IPS-20b (cell line): ENCODE results near the gene EPB41.
A peak's percentile ranks its signal among the peaks of the same experiment; 100 is the strongest.

Experiments used
- H3K27ac ChIP-seq: one replicate; pipeline ENCODE4 v1.5.1; 2013; ENCODE audit warnings: low read length
- H3K27me3 ChIP-seq: 2 replicates; pipeline ENCODE4 v1.6.1; 2013; ENCODE audit warnings: mild to moderate bottlenecking, low read length, inconsistent platforms; ENCODE audit not compliant: insufficient read depth
- H3K36me3 ChIP-seq: 2 replicates; pipeline ENCODE4 v1.6.1; 2013; ENCODE audit warnings: low read depth, mild to moderate bottlenecking, inconsistent platforms, low read length, moderate library complexity; ENCODE audit not compliant: insufficient read depth
- H3K4me1 ChIP-seq: 2 replicates; pipeline ENCODE4 v1.6.1; 2013; ENCODE audit warnings: mild to moderate bottlenecking, control low read depth, inconsistent platforms, low read length, moderate library complexity; ENCODE audit not compliant: insufficient read depth
- H3K4me3 ChIP-seq: 2 replicates; pipeline ENCODE4 v1.5.1; 2013; ENCODE audit warnings: mild to moderate bottlenecking, low read length, inconsistent platforms
- H3K9ac ChIP-seq: 2 replicates; pipeline ENCODE4 v1.6.1; 2013; ENCODE audit warnings: low read depth, mild to moderate bottlenecking, inconsistent platforms, low read length, moderate library complexity
- H3K9me3 ChIP-seq: 2 replicates; pipeline ENCODE4 v1.6.1; 2013; ENCODE audit warnings: mild to moderate bottlenecking, low read depth, low read length, inconsistent platforms; ENCODE audit not compliant: insufficient read depth

The EPB41 gene

DNA sequence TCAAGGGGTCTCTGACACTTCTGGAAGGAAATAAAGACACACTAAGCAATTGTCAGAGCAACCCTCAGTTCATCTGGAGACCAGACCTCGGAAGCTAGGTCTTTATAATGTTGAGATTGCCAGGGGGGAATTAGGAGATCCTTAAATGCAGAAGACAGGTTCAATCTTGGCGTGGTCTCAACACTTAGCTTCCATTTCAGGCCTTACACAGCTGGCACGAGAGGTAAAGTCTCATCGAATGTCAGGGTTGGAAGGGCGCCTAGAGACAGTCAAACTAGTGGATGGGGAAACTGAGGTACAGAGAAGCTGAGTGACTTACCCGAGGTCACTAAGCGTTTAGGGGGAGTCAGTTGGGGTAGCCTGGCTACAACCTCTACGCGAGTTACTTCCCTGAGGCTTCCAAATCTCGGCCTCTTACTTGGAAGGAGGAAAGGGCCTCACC is 562 bp upstream of the EPB41 start:
- no peak overlapping the region for H3K27ac ChIP-seq
- no peaks in the 10 kb centered on the region for H3K9me3 ChIP-seq

DNA sequence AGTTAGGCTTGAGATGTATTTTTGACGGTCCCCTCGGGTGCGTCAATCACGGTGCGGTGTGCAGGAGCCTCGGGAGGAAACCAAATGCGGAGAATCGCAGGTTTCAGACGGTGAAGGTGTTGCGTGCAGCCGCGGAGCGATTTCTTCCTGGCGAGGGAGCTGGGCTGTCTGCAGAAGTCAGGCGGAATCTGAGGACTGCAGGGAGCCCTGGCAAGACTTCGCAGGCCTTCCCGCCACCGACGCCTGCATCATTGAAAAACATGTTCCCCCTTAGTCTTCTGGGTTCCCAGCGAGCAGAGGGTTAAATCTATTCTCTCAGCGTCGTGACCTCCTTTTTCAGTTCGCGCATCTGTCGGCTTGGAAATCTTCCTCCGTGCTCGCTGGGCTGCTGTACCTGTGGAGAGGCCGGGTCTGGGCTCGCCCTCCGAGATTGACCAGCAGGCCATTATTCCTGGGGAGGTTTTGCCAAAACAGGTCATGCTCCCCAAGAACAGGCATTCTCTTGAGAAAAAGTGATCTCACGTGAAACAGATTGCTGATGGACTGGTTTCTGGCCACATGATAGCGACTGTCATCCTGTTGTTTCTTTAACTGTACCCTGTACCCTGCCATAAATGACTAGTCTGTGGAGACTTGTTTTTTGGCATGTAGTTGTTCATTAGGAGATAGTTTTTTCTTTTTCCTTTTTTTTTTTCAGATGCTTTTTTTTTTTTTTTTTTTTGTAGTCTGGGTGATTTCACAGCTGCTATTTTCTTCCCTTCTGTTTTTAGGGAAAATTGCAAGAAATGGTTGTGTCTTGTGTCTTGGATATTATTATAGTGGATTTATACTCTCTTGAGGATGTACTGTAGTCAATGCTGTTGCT is 894 bp downstream of the EPB41 start:
- Histone ChIP-seq H3K27me3 (peaks cover 6% of the 10 kb centered on the region; the same call in 1 of the 2 replicates), H3K27ac (peak overlapping the region; percentile 20), H3K9me3 (no peaks in the 10 kb centered on the region), H3K36me3 (no peaks in the 10 kb centered on the region), H3K9ac (peak overlapping the region; percentile 89), H3K4me1 (peaks cover 3% of the 10 kb centered on the region; the same call in 1 of the 2 replicates), H3K4me3 (peak overlapping the region; percentile 90)

More for the DNA sequence above, 562 bp upstream of the EPB41 start:
- H3K9ac ChIP-seq, result peak overlapping the region; percentile 62; the same call in 1 of the 2 replicates
- peaks cover 3% of the 10 kb centered on the region; the same call in 1 of the 2 replicates for H3K4me1 ChIP-seq
- peak overlapping the region; percentile 59 for H3K4me3 ChIP-seq
- peaks cover 6% of the 10 kb centered on the region; the same call in 1 of the 2 replicates for H3K27me3 ChIP-seq
- H3K36me3 ChIP-seq, result no peaks in the 10 kb centered on the region

- no peaks in the 10 kb centered on the region for H3K9me3 ChIP-seq
- H3K4me3 ChIP-seq, result no peak overlapping the region
- H3K27ac ChIP-seq, result no peak overlapping the region
- H3K36me3 ChIP-seq, result no peaks in the 10 kb centered on the region
- no peak overlapping the region for H3K9ac ChIP-seq
- peaks cover 3% of the 10 kb centered on the region; the same call in 1 of the 2 replicates for H3K4me1 ChIP-seq
- H3K27me3 ChIP-seq, result peaks cover 6% of the 10 kb centered on the region; the same call in 1 of the 2 replicates
Observed at GRCh38 chr1:28917757-28918118, 3.4 kb downstream of the EPB41 start.

DNA sequence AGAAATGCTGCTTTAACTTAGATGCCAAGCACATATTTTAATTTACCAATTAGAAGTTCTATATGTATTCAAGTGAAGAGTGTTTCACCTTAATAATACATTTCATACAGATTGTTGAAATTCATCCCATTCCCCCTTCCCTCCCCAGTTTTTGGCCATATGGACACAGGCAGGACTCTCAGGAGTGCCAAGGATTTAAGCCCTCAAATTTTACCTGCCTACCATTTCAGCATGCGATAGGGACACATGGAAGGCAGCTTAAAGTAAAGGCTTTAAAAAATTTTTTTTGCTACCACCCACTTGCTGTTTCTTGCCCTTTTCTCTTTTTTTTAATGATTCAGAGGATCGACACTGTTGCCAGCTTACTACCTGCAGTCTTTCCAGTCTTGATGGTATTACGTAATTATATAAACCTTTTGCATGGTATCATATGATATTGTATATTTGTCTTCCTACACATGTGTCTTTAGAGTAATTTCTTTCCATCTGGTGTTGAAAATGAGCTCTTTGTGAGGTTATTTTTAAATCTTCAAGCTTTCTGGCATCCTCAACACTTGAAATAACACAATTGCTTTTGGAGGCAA is 7.0 kb downstream of the EPB41 start:
- Histone ChIP-seq H3K27ac (no peak overlapping the region), H3K27me3 (no peaks in the 10 kb centered on the region), H3K9ac (no peak overlapping the region), H3K9me3 (no peaks in the 10 kb centered on the region), H3K4me3 (no peak overlapping the region), H3K36me3 (no peaks in the 10 kb centered on the region), H3K4me1 (no peaks in the 10 kb centered on the region)

GRCh38 chr1:28925350-28925891 is 11.1 kb downstream of the EPB41 start:
- H3K27me3 ChIP-seq, result no peaks in the 10 kb centered on the region
- peaks cover 17% of the 10 kb centered on the region for H3K4me1 ChIP-seq
- no peak overlapping the region for H3K4me3 ChIP-seq
- no peak overlapping the region for H3K27ac ChIP-seq
- no peak overlapping the region for H3K9ac ChIP-seq
- H3K36me3 ChIP-seq, result no peaks in the 10 kb centered on the region
- H3K9me3 ChIP-seq, result no peaks in the 10 kb centered on the region

GRCh38 chr1:28926629-28927265 is 12.4 kb downstream of the EPB41 start:
- H3K4me1 ChIP-seq, result peaks cover 17% of the 10 kb centered on the region
- H3K4me3 ChIP-seq, result 0 out of 2 replicates have a peak overlapping the region, but pooled peaks have one; percentile 15
- no peak overlapping the region for H3K27ac ChIP-seq
- no peaks in the 10 kb centered on the region for H3K36me3 ChIP-seq
- no peaks in the 10 kb centered on the region for H3K27me3 ChIP-seq
- peak overlapping the region; percentile 27; the same call in 1 of the 2 replicates for H3K9ac ChIP-seq
- no peaks in the 10 kb centered on the region for H3K9me3 ChIP-seq

DNA sequence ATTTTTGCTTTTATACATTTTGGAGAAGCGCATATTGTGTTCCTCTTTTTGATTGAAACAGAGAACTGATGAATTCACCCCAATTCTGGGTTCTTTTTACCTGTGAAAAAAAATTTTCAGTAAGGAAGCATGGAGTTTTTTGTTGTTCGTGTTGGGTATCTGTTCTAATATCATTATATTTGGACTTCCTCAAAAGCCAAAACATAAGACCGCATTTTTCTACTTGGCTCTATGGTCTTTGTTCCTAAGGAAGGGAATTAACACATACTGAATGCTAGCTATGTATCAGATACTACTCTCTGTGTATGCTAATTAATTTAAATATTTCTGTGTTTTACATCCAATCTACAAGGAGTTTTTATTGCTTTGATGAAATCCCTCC is 12.9 kb downstream of the EPB41 start:
- Histone ChIP-seq H3K4me3 (peak overlapping the region; percentile 15; the same call in 1 of the 2 replicates), H3K4me1 (peaks cover 17% of the 10 kb centered on the region), H3K27me3 (no peaks in the 10 kb centered on the region), H3K9ac (peak overlapping the region; percentile 27; the same call in 1 of the 2 replicates), H3K36me3 (no peaks in the 10 kb centered on the region), H3K9me3 (no peaks in the 10 kb centered on the region), H3K27ac (peak overlapping the region; percentile 32)

DNA sequence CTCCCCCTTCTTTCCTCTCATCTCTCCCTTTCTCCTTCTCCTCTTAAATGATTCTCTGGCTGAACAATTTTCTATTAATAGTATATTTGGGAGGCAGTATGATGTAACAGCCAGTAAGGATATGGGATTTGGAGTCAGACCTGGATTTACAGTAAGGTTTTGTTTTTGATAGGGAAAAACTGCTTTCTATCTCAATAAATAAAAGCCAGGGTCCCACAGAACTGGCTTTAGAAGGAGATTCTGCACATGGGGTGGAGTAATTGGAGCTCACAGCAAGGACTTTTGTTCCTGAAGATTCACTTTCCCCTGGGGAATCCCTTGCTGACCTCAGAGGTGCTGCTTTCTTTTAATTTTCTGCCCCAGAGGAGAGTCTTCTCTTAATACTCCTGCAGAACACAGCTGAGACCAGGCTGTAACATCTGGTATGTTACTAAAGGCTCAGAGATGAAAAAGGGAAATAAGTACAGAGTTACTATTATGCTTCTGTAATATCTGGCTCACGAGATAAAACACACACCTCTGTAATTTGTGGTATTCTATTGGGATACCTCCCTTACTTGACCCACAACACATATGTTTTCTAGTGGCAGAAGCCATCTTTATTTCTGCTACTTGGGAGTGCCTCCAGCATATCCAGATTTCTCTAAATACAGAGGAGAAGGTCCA is 13.4 kb downstream of the EPB41 start:
- H3K36me3 ChIP-seq, result no peaks in the 10 kb centered on the region
- no peaks in the 10 kb centered on the region for H3K27me3 ChIP-seq
- H3K9ac ChIP-seq, result peak overlapping the region; percentile 37; the same call in 1 of the 2 replicates
- H3K9me3 ChIP-seq, result no peaks in the 10 kb centered on the region
- H3K4me3 ChIP-seq, result peak overlapping the region; percentile 15; the same call in 1 of the 2 replicates
- H3K27ac ChIP-seq, result peak overlapping the region; percentile 32
- H3K4me1 ChIP-seq, result peaks cover 17% of the 10 kb centered on the region

DNA sequence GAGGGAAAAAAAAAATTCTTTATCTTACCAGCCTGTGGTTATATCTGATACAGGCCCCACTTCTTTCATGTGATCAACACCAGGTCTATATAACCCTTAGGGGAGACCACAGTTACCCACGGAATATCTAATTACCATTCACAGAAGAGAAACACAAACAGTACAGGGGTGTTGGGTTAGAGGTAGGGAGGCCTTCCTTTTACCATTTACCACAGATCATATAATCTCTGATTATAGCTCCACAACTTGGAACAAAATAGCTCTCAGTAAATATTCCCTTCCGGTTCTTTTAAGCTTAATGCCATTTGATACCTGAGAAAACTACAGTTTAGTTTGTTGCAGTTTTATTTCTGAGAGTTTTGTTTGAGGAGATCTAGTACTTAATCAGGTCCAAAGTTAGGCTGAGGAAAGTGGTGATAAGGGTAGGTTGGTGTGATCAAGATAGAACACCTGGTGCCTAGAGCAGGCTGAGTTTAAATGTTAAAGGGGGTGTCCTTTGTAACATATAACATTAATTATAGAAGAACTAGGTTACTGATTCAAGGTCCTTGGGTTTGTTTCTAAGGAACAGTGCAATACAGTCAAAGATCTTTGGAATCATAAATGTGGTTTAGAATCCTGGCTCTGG is 14.1 kb downstream of the EPB41 start:
- Histone ChIP-seq H3K9me3 (no peaks in the 10 kb centered on the region), H3K27me3 (no peaks in the 10 kb centered on the region), H3K27ac (peak overlapping the region; percentile 32), H3K4me3 (no peak overlapping the region), H3K4me1 (peaks cover 17% of the 10 kb centered on the region), H3K9ac (peak overlapping the region; percentile 37; the same call in 1 of the 2 replicates), H3K36me3 (no peaks in the 10 kb centered on the region)

- H3K9ac ChIP-seq, result no peak overlapping the region
- H3K9me3 ChIP-seq, result no peaks in the 10 kb centered on the region
- H3K27ac ChIP-seq, result no peak overlapping the region
- H3K36me3 ChIP-seq, result no peaks in the 10 kb centered on the region
- no peaks in the 10 kb centered on the region for H3K4me1 ChIP-seq
- no peaks in the 10 kb centered on the region for H3K27me3 ChIP-seq
- H3K4me3 ChIP-seq, result no peak overlapping the region
Observed at GRCh38 chr1:28933277-28933676, 18.9 kb downstream of the EPB41 start.
